ENCODE data around the gene MMP19.
"Not testable (repeated sequence)": the region's sequence is repeated elsewhere in the genome, so short reads cannot be mapped to it uniquely, and the experiment has no call there.

The MMP19 gene, protein sequence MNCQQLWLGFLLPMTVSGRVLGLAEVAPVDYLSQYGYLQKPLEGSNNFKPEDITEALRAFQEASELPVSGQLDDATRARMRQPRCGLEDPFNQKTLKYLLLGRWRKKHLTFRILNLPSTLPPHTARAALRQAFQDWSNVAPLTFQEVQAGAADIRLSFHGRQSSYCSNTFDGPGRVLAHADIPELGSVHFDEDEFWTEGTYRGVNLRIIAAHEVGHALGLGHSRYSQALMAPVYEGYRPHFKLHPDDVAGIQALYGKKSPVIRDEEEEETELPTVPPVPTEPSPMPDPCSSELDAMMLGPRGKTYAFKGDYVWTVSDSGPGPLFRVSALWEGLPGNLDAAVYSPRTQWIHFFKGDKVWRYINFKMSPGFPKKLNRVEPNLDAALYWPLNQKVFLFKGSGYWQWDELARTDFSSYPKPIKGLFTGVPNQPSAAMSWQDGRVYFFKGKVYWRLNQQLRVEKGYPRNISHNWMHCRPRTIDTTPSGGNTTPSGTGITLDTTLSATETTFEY

DNA sequence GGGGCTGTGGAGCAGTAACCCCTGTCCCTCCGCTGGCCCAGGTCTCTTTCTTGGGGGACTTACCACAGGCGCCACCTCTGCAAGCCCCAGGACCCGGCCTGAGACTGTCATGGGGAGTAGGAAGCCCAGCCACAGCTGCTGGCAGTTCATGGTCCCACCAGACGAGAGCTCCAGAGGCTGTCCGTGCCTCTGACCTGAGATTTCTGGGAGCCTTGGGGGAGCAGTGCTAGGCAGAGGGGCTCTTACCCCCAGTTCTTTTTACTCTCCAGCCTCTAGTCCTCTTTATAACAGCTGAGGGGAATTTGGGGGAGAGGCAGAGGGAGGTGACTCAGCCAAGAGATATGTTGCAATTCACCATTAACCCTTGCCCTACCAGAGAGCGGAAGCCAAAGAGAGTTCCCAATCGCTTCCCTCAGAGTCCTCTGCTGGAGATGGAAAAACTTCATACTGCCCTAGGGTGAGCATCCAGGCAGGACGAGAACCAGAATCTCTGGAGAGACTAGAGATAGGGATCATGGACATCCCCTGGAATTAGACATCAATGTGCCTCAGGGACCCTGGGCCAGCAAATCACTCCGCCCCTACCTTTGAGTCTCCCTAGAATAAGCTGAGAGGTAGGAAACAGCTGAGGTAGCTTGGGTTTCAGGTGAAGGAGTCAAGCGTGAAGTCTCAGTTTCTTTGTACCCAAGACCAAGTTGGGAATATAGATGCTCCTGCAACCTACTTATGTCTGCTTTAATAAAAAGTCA, at the start of gene MMP19:
Gene MMP19 (minus strand): TSS at position 256 of the 749 bp plus-strand sequence. CDS start 106 bp downstream, at position 150.
- no peak for DNase-seq

DNA sequence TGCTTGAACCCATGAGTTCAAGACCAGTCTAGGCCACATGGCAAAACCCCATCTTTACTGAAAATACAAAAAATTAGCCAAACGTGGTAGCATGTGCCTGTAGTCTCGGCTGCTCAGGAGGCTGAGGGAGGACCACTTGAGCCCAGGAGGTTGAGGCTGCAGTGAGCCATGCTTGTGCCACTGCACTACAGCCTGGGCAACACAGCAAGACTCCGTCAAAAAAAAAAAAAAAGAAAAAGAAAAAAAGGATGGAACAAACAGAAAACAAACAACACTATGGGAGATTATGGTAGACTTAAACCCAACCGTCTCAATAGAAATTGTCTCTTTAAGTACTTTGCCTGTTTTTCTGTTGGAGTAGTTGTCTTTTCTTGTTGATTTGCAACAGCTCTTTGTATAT, 48.6 kb upstream of the MMP19 start:
- DNase-seq: no peak

DNA sequence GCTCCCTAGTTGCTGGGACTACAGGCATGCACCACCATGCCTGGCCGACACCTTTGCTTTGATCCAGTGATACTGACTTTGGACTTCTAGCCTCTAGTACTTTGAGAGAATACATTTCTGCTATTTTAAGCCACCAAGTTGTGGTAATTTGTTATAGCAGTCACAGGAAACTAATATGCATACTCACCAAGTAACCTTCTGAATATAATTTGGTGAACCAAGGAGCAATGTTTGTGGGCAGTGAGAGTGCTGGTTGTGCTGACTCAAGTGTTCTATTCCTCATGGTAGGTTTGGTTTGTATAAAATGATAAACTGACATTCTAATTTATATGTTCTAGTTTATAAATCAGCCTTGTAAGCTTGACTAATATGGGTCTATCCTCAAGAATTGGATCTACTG, 42.4 kb upstream of the MMP19 start:
- DNase-seq: no peak

DNA sequence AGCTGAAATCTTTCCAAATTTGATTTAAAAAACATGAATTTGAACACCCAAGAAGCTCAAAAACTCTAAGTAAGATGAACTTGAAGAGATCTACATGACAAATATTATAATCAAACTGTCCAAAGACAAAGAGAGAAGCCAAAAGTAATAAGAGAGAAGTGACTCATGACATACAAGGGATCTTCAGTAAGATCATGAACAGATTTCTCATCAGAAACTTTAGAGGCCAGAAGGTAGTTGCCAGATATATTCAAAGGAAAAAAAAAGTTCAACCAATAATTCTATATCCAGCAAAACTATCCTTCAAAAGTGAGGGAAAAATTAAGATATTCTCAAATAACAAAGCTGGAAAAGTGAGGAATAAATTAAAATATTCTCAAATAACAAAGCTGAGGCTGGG, 35.1 kb upstream of the MMP19 start:
- no peak for DNase-seq

DNA sequence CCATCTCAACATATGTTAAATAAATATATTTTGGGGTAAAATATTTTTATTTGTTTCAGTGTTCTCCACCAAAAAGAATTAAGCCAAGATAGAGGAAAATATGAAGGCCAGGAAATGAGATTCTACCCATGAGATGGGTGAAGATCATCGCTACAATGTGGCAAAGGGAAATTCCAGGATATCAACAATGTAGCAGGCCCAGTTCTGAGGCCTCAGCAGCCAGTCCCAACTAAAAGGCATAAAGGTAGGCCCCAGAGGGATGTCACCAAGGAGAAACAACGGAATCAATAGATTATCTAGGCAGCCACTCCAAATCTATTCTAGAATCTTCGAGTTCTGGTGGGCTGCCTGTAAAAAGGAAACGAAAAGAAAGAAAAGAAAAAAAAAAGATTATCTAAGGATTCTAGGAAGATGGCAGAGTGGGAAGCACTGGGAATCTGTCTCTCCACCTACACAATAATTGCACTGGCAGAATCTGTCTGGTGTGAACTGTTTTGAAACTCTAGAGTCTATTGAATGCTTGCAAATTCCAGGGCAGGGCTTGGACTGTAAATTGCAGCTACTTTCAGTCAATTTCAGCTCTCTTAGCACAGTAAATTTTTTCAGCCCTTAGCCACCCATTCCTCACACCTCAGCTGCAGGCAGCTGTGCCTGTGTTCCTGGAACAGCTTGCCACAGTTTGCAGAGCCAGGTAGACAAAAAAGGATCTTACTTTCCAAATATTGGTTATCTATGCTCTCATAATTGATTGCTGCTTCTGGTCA, 33.1 kb upstream of the MMP19 start:
- DNase-seq: no peak

DNA sequence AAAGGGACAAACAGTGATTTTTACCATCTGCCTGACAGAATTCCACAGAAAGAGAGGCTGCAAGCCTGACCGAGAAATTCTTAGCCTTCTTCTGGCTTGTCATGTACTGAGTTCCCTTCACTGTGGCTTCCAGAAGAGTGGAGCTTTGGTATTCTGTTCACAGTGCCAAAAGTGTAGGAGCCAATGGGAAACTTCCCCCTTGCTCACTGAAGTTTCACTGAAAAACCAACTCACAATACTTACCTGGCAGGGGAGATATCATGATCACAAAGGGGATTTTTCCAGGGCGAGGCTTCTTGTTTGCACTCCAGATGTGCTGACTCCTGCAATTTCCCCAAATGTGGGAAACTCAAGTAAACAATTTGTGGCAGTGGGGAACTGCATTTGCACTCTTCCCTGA, 31.7 kb upstream of the MMP19 start:
- no peak for DNase-seq

DNA sequence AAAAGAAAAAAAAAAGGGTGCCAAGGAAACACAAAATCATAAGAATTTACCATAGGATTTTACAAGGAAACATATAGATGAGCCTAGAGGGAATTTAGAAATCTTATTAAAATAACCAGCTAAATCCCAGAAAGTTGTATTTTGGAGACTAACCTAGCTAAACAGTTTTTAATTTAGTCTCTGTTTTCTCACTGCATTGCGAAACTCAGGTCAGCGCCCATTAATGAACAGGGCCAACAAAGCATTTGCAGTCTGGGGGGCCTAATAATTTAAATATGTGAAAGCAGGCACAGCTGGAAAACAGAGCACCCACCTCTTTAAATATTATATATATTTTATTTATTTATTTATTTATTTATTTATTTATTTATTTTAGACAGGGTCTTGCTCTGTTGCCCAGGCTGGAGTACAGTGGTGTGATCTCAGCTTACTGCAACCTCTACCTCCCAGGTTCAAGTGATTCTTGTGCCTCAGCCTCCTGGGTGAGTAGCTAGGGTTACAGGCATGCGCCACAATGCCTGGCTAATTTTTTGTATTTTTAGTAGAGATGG, 23.8 kb upstream of the MMP19 start:
- not testable (repeated sequence) for DNase-seq

DNA sequence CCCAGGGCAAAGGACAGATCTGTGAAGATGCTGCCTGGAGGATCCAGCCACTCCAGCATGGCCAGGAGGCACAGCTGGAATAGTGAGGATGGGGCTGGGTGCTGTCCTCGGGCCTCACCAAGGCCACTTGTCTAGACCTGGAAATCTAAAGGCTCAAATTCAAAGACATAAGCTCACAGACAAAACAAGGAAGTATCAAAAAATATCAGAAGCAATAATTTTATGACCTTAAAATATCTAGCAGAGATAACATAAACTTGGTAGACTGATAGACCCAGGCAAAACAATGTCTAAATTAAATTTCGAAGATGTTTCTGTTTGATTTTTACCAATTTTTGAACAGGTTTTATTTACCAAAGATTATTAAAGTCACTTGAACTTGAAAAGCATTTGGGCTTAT, 22.6 kb upstream of the MMP19 start:
- DNase-seq: no peak

DNA sequence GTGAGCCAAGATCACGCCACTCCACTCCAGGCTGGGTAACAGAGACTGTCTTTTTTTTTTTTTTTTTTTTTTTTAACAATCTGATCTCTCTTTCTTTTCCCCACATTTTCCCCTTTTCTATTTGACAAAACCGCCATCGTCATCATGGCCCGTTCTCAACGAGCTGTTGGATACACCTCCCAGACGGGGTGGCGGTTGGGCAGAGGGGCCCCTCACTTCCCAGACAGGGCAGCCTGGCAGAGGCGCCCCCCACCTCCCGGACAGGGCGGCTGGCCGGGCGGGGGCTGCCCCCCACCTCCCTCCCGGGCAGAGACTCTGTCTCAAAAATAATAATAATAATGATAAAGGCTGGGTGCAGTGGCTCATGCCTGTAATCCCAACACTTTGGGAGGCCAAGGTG, 20.2 kb upstream of the MMP19 start:
- not testable (repeated sequence) for DNase-seq

DNA sequence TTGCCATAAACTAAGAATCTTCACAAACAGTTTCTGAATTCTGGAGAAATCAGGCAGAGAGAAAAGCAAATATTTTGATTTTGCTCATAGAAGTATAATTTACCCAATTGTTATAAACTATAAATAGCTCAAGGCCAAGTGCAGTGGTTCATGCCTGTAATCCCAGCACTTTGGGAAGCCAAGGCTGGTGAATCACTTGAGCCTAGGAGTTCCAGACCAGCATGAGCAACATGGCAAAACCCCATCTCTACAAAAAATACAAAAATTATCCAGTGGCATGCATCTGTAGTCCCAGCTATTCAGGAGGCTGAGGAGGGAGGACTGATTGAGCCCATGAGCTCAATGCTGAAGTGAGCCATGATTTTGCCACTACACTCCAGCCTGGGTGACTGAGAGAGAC, 19.6 kb upstream of the MMP19 start:
- DNase-seq: no peak

DNA sequence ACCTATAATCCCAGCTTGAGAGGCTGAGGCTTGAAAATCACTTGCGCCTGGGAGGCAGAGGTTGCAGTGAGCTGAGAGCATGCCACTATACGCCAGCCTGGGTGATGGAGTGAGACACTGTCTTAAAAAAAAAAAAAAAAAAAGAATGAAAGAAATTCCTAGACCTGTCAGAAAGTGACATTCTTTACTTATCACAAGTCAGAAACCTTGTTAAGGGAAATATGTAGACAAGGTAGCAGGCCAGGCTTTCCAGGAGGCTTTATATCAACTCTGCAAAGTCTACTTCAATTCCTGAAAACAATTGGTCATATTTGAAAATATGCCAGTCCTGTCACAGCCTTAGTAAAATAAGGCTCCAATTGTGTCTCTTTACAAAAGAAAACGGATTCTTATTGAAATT, 19.1 kb upstream of the MMP19 start:
- no peak for DNase-seq

DNA sequence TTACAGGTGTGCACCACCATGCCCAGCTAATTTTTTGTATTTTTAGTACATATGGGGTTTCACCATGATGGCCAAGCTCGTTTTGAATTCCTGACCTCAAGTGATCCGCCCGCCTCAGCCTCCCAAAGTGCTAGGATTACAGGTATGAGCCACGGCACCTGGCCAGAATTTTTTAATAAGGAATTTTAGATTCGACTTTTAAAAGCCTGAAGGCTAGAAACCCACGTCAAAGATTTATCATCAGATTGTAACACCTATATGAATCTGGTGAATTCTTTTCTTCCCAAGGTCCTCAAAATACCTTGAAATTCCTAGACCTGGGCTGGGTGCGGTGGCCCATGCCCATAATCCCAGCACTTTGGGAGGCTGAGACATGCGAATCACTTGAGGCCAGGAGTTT, 18.7 kb upstream of the MMP19 start:
- DNase-seq: no peak

DNA sequence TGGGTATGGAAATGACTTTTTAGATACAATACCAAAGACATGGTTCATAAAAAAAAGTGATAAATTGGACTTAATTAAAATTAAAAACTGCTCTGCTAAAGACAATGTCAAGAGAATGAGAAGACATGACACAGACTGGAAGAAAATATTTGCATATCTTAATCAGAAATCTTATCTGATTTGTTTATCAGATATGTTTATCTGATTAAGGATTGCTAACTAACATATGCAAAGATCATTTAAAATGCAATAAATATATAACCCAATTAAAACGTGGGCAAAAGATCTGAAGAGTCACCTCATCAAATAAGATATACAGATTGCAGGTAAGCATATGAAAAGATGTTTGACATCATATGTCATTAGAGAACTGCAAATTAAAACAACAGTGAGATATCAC, 10.0 kb upstream of the MMP19 start:
- no peak for DNase-seq

DNA sequence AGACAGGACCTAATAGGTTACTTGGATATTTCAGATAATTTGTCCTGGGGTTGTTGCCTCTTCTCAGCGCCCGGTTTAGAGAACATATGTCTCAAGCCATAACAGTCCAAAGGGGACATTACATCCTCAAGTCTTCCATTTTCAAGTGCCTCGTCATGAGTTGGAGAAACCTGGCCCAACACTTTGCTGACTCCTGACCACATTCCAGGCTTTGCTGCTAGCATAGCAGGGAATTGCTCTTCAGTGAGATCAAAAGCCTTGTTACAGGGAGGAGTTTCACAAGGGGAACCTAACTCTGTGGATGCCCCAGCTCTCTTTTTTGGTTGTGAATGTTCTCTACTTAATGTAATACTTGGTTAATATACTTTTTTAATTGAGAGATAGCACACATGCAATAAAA, 8.2 kb upstream of the MMP19 start:
- DNase-seq: no peak

DNA sequence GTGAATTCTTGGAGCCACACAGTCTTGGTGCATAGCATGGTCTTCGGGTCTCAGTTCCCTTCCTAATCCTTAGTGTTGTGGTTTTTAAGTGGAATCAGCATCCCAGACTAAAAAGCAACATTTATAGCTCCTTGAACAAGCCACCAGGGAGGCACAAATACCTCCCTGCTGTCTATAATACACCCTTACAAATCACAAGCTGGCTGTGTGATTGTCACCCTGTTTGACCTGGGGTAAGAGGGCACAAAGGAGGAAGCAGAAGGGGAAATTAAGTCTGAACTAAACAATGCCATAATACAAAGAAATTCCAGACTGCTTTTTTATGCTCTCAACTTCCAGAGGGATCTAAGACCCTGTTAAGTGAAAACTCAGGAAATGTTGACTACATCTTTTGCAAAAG, 7.7 kb upstream of the MMP19 start:
- no peak for DNase-seq

DNA sequence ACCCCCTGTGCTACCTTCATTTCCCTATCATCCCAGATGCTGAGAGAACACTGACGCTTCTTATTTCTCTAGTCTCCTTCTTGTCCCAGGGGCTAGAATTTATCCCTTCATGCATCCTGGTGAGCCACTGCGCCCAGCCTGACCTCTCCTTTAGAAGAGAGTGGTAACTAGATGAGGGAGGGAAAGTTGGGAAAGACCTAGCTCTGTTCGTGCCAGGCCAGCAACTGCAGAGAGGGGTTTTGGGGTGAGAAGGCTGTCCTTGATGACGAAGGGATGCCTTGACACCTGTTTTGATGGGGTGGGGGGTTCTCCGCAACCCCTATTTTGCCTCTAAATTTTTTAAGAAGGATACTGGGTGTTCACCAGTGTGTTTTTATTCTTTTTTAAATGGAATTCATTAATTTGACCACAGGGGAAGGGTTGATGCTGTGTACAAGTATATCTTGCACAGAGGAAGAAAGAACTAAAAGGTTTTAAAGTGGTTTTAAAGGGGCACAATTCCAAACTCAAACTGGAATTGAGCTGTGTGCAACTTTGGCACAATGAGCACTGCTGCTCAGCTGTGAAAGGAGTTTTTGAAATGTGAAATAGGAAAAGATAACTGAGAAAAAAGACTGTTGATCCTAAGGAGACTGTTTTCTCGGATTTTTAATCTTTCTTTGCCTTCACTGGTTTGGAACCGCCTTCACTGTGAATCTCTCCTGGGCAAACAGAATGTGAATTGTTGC, 7.0 kb upstream of the MMP19 start:
- no peak for DNase-seq

DNA sequence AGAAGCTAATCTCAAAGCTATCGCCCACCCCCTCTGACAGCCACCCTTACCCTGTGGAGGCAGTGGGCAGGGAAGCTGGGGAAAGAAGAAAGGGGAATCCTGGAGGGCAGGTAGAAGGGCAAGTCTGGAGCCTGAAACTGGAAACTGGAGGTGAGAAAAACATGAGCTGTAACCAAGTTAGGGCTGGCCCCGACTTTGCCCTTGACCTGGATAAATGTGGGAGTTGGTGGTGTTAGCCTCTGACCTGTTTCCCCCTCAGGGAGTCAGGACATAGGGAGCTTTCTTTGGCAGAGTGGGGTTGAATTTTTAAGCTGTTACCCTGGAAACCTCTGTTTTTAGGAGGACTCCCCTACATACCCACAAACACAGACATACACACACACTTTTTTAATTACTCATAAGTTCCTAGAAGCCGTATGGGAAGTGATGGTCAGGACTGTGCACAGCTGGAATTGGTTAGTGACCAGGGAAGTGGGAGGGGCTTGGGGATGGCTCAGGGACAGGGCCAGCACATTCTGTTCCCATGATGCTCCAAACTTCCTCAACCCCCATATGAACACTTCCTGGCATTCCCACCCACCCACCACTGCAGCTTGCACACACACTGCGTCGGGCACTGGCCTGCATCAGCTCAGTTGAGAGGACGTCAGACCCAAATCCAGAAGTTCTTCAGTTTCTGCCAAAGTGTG, 5.0 kb upstream of the MMP19 start:
- DNase-seq: peak; percentile 31

DNA sequence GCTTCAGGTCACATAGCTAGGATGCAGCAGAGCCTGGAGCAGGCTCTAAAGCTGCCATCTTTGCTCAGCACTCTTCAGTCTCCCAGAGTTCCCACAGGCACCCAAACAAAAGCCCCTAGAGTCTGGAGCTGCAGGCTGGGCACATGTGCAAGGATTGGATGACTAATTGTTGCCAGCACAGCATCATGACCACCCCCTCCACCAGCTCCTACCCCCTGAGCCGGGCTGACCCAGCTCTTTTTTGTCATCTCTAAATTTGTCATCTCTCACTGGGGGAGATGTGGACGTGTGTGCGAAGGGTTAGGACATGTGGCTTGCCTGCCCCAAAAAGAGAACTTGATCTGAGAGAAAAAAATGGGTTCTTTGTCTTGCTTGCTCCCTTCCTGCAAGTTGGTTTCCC, 4.3 kb upstream of the MMP19 start:
- no peak for DNase-seq

DNA sequence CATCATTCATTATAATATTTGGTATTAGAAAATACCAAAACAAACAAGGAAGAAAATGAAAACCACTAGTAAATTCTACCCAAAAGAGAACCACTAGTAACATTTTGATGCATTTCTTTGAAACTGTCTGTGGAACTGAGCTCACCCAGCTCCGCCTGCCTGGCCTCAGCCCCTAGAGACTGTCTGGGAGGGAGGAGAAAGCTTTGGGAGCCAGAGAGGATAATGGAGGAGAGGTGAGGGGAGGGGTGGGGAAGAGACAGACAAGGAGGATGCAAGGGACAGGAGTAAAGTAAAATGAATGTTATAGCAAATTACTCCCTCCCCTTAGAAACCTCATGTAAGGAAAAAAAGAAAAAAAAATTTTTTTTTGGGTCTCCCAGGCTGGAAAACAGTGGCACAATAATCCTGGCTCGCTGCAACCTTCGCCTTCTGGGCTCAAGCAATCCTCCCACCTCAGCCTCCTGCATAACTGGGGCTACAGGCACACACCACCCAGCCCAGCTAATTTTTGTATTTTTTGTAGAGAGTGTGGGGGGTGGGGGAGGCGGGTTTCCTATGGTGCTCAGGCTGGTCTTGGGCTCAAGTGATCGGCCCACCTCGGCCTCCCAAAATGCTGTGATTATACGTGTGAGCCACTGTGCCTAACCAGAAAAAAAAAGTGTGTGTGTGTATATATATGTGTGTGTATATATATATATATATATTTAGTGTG, 3.2 kb upstream of the MMP19 start:
- DNase-seq: peak; percentile 13

DNA sequence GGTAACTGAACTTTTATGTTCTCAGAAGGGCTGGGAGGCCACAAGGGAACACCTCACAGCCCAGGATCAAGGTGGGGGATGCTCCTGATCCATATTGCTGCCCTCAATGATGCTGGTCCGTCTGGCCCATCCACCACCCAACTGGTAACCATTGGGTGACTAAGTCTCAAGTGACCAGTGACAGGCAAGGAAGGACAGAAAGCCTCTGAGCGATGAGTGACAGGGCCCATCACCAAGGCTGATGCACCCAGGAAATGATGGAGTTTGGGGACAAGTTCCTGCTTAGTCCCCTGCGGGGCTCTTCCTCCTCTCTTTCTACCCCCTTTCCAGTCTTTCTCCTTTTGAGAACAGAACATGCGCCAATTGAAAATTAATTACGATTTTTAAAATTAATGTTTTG, 2.6 kb upstream of the MMP19 start:
- DNase-seq: no peak

DNA sequence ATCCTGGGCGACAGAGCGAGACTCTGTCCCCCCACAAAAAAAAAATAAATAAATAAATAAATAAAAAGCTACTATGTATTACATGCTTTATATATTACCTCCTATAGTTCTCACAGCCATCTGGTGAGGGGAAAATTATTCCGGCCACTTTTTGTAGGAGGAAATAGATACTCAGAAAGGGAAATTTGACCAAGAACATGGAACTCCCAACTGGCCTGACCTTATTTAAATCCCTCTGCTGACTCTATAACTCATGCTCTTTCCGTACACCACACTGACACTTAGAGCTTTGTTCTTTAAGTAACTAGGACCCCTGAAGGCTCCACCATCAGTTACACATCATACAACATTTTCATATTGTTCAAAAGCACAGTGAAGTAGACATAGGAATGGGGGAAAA, 2.2 kb upstream of the MMP19 start:
- DNase-seq: no peak
